B cell (primary cell): Measurements from ENCODE around the gene CACNA1D. TPM values are rescaled to one million over a fixed set of nuclear protein-coding genes. Genes with fewer than 3 reads are reported as not detected.

Experiments used
- ATAC-seq: fragments of 200-7000 bp; cut with Tn5 transposase; one replicate; pipeline ENCODE4 v1.10.0; 2021; ENCODE audit warnings: low read depth, mild to moderate bottlenecking, moderate number of reproducible peaks, moderate library complexity
- CTCF ChIA-PET: fragments of 350-600 bp; sonication (Branson Sonifier 250); formaldehyde crosslinking; loops from one replicate; lab custom pipeline; 2021; ENCODE audit warnings: antibody characterized with exemption, inconsistent platforms; lab: Charles Lee
- POLR2A ChIA-PET: fragments of 350-600 bp; sonication (Branson Sonifier 250); formaldehyde crosslinking; loops from one replicate; lab custom pipeline; 2021; ENCODE audit warnings: antibody characterized with exemption; lab: Charles Lee
- DNase-seq: peaks from one replicate; pipeline ENCODE4 v3.0.0; 2013
- H2AFZ ChIP-seq: 2 replicates; pipeline ENCODE4 v1.6.1; 2012; ENCODE audit warnings: mild to moderate bottlenecking, low read depth, low read length; ENCODE audit not compliant: insufficient read depth, poor library complexity, severe bottlenecking
- H3K27ac ChIP-seq, 2 donors: 1 replicate in 1 of 2; 2 replicates in 1 of 2; pipeline ENCODE4 v1.5.1; 2012 to 2013; ENCODE audit warnings: low read length in 2 of 2, mild to moderate bottlenecking in 2 of 2, moderate library complexity in 1 of 2
- H3K27me3 ChIP-seq, 4 experiments: fragments of 200-600 bp in 1 of 4; sonication (generic) in 1 of 4; replicated peaks in 1 of 4; 1 replicate in 2 of 4; 2 replicates in 2 of 4; pipeline versions ENCODE4 v1.6.1 to v1.7.0; 2013 to 2016; ENCODE audit warnings: low read length in 3 of 4, mild to moderate bottlenecking in 2 of 4, mixed read lengths in 1 of 4, moderate library complexity in 1 of 4; ENCODE audit not compliant: insufficient read depth in 4 of 4, control insufficient read depth in 3 of 4; ENCODE audit errors: control extremely low read depth in 1 of 4
- H3K36me3 ChIP-seq, 2 experiments: replicated peaks in 1 of 2; 1 replicate in 1 of 2; 2 replicates in 1 of 2; pipeline versions ENCODE4 v1.6.1 to v1.7.1; 2013; ENCODE audit warnings: low read length in 1 of 2; ENCODE audit not compliant: insufficient read depth in 2 of 2, control insufficient read depth in 1 of 2; ENCODE audit errors: control extremely low read depth in 1 of 2, extremely low read depth in 1 of 2
- H3K4me1 ChIP-seq, 2 donors: fragments of 200-600 bp in 1 of 2; sonication (generic) in 1 of 2; 1 replicate in 1 of 2; 2 replicates in 1 of 2; pipeline versions ENCODE4 v1.5.1 to v1.6.1; 2013 to 2017; ENCODE audit warnings: low read length in 2 of 2; ENCODE audit not compliant: control insufficient read depth in 2 of 2, insufficient read depth in 2 of 2
- H3K4me2 ChIP-seq: replicated peaks from 2 replicates; pipeline ENCODE3; 2012; ENCODE audit warnings: mild to moderate bottlenecking, low read depth, low read length; ENCODE audit not compliant: poor library complexity, severe bottlenecking
- H3K4me3 ChIP-seq, 5 experiments: fragments of 200-600 bp in 1 of 5; sonication (generic) in 1 of 5; 1 replicate in 3 of 5; 2 replicates in 2 of 5; pipeline versions ENCODE4 v1.5.1 to v1.7.0; 2011 to 2016; ENCODE audit warnings: low read length in 4 of 5, mild to moderate bottlenecking in 4 of 5, low read depth in 2 of 5, control low read depth in 1 of 5, moderate library complexity in 1 of 5; ENCODE audit not compliant: insufficient read depth in 1 of 5; ENCODE audit errors: control extremely low read depth in 1 of 5, extremely low read depth in 1 of 5
- H3K79me2 ChIP-seq: fragments of 200-600 bp; sonication (generic); one replicate; pipeline ENCODE4 v1.6.0; 2016; ENCODE audit warnings: low read length; ENCODE audit not compliant: control insufficient read depth, insufficient read depth
- H3K9ac ChIP-seq: fragments of 200-600 bp; sonication (generic); 2 replicates; pipeline ENCODE4 v1.6.1; 2017; ENCODE audit warnings: mild to moderate bottlenecking, low read length, moderate library complexity
- H3K9me3 ChIP-seq, 3 donors: one replicate each; pipeline versions ENCODE4 v1.6.1 to v1.7.1; 2013; ENCODE audit warnings: low read length in 2 of 3; ENCODE audit not compliant: control insufficient read depth in 2 of 3, insufficient read depth in 1 of 3; ENCODE audit errors: control extremely low read depth in 1 of 3
- H4K20me1 ChIP-seq: 2 replicates; pipeline ENCODE4 v1.6.0; 2012; ENCODE audit warnings: mild to moderate bottlenecking, low read length; ENCODE audit not compliant: insufficient read depth, control insufficient read depth, poor library complexity, severe bottlenecking
- H3K27ac Mint-ChIP-seq: one replicate; pipeline ENCODE4 v1.8.0; 2021; ENCODE audit warnings: mixed read lengths
- H3K27me3 Mint-ChIP-seq: one replicate; pipeline ENCODE4 v1.8.0; 2021; ENCODE audit warnings: mixed read lengths
- H3K4me1 Mint-ChIP-seq: one replicate; pipeline ENCODE4 v1.8.0; 2021; ENCODE audit warnings: mixed read lengths
- H3K4me3 Mint-ChIP-seq: one replicate; pipeline ENCODE4 v1.8.0; 2021; ENCODE audit warnings: mixed read lengths
- H3K9me3 Mint-ChIP-seq: one replicate; pipeline ENCODE4 v1.8.0; 2022; ENCODE audit warnings: mixed read lengths; ENCODE audit not compliant: insufficient read depth
- CTCF ChIP-seq: fragments of 200-600 bp; IDR thresholded peaks from one replicate; pipeline ENCODE4 v1.8.0; 2022; ENCODE audit warnings: antibody characterized with exemption, mild to moderate bottlenecking
- EZH2 ChIP-seq: IDR thresholded peaks from 2 replicates; pipeline ENCODE4 v1.6.1; 2012; ENCODE audit warnings: borderline replicate concordance, low read depth, mild to moderate bottlenecking, moderate library complexity, low read length; ENCODE audit not compliant: insufficient read depth, poor library complexity, severe bottlenecking
- WGBS: methylation state at CpG from one replicate; pipeline ENCODE4 v1.1.5; 2013; ENCODE audit warnings: missing lambda C conversion rate; ENCODE audit not compliant: insufficient coverage; 5-methylcytosine and 5-hydroxymethylcytosine counted together
- intact Hi-C: fragments of 100-400 bp; cut with micrococcal nuclease; formaldehyde crosslinking; loops from one replicate; pipeline ENCODE4 v1.10.0; 2022
- polyA plus RNA-seq: library from polyadenylated mRNA; depleted of rRNA; stranded (reverse); fragments of >200 nt; gene quantifications from 2 replicates; pipeline ENCODE4 v1.2.3, GENCODE V29; 2012
- total RNA-seq, 2 donors: library from RNA; stranded (reverse); fragments of 120-200 nt in 1 of 2; gene quantifications; 1 replicate in 1 of 2; 2 replicates in 1 of 2; pipeline versions ENCODE4 v1.2.3 to v1.2.4, GENCODE V29; 2013 to 2022

The CACNA1D gene
- total and polyA plus RNA-seq, 2 donors (not counting 1 experiment from before 2014, with no cell fraction given), result 0.06 to 0.07 TPM

GRCh38 chr3:53716998-53717397, 222.6 kb downstream of the CACNA1D start:
- Mint-ChIP-seq H3K27ac (no peak overlapping the region), H3K4me3 (no peak overlapping the region), H3K27me3 (no peaks in the 10 kb centered on the region), H3K9me3 (no peaks in the 10 kb centered on the region), H3K4me1 (peaks cover 6% of the 10 kb centered on the region)
- Histone ChIP-seq H3K79me2 (no peaks in the 10 kb centered on the region), H2AFZ (no peak overlapping the region), H3K9me3 (no peaks in the 10 kb centered on the region), H3K4me3 (no peak overlapping the region), H3K27me3 (no peaks in the 10 kb centered on the region), H3K9ac (no peak overlapping the region), H3K4me1 (peaks cover 0 to 13% of the 10 kb centered on the region in 2 donors), H4K20me1 (no peaks in the 10 kb centered on the region), H3K4me2 (no peak overlapping the region), H3K36me3 (no peaks in the 10 kb centered on the region), H3K27ac (no peak overlapping the region)
- 52% methylated on average over 4 of the region's 7 CpGs for WGBS
- DNase-seq (no peak), ATAC-seq (no peak)
- intact Hi-C loops, result no loop called here
- CTCF ChIA-PET, result no interaction called here
- no peak for TF ChIP-seq EZH2
- TF ChIP-seq CTCF, result no peak
- POLR2A ChIA-PET, result no interaction called here

- ChIA-PET POLR2A (no interaction called here), CTCF (no interaction called here)
- no peaks in the 10 kb centered on the region for H3K9me3 ChIP-seq
- H3K79me2 ChIP-seq, result no peaks in the 10 kb centered on the region
- Mint-ChIP-seq H3K4me1 (peaks cover 4% of the 10 kb centered on the region), H3K9me3 (no peaks in the 10 kb centered on the region), H3K4me3 (no peak overlapping the region), H3K27ac (no peak overlapping the region), H3K27me3 (peaks cover 3% of the 10 kb centered on the region)
- no peak overlapping the region for H3K4me2 ChIP-seq
- H2AFZ ChIP-seq, result no peak overlapping the region
- no peak for ATAC-seq
- H3K27me3 ChIP-seq, result no peaks in the 10 kb centered on the region
- H3K27ac ChIP-seq, result no peak overlapping the region
- no peak overlapping the region for H3K9ac ChIP-seq
- H4K20me1 ChIP-seq, result no peaks in the 10 kb centered on the region
- no peak for DNase-seq
- H3K36me3 ChIP-seq, result no peaks in the 10 kb centered on the region
- intact Hi-C loops, result no loop called here
- H3K4me3 ChIP-seq, result no peak overlapping the region
- WGBS, result 97% methylated on average over 5 of the region's 17 CpGs
- TF ChIP-seq EZH2 (no peak), CTCF (no peak)
- peaks cover 0 to 6% of the 10 kb centered on the region in 2 donors for H3K4me1 ChIP-seq
These were observed 224.1 kb downstream of the CACNA1D start for GRCh38 chr3:53718462-53718861.
